HFF-Myc (cell line): ENCODE results near the gene HOATZ.

Experiments
- DNase-seq: peaks from one replicate; pipeline ENCODE4 v3.0.0-alpha.2; 2011; ENCODE audit warnings: low read depth; ENCODE audit errors: extremely low read depth
- H3K4me3 ChIP-seq: replicated peaks from 2 replicates; pipeline ENCODE4 v1.5.1; 2011; ENCODE audit warnings: low read depth, mild to moderate bottlenecking, control low read depth, low read length
- CTCF ChIP-seq: IDR thresholded peaks from 2 replicates; pipeline ENCODE4 v1.5.1; 2012; ENCODE audit warnings: mild to moderate bottlenecking, low read depth, low read length, control low read depth; ENCODE audit errors: missing control alignments

The HOATZ gene

GRCh38 chr11:111550258-111550657 lies 35.7 kb downstream of the HOATZ start:
- TF ChIP-seq CTCF = no peak
- no peak overlapping the region for H3K4me3 ChIP-seq

GRCh38 chr11:111554532-111554931 lies 40.0 kb downstream of the HOATZ start:
- no peak for DNase-seq
- TF ChIP-seq CTCF = no peak
- H3K4me3 ChIP-seq = no peak overlapping the region

More at GRCh38 chr11:111550258-111550657, 35.7 kb downstream of the HOATZ start:
- DNase-seq = no peak

GRCh38 chr11:111555255-111555654 lies 40.7 kb downstream of the HOATZ start:
- DNase-seq = no peak
- no peak overlapping the region for H3K4me3 ChIP-seq
- TF ChIP-seq CTCF = no peak

GRCh38 chr11:111557425-111558111 lies 43.0 kb downstream of the HOATZ start:
- peak; percentile 90 for DNase-seq
- no peak overlapping the region for H3K4me3 ChIP-seq
- TF ChIP-seq CTCF = peak; percentile 5

- no peak for TF ChIP-seq CTCF
- no peak for DNase-seq
- no peak overlapping the region for H3K4me3 ChIP-seq
Observed at GRCh38 chr11:111559800-111560464, 45.4 kb downstream of the HOATZ start.

GRCh38 chr11:111560800-111561199 lies 46.2 kb downstream of the HOATZ start:
- no peak for TF ChIP-seq CTCF
- no peak for DNase-seq
- H3K4me3 ChIP-seq = no peak overlapping the region

- no peak for TF ChIP-seq CTCF
- no peak for DNase-seq
- no peak overlapping the region for H3K4me3 ChIP-seq
Observed at GRCh38 chr11:111561306-111561705, 46.7 kb downstream of the HOATZ start.
